Measurements from ENCODE around the gene TPK1.

TPK1 gene

GRCh38 chr7:144500225-144500624 lies 335.6 kb downstream of the TPK1 start:
- H3K4me3 ChIP-seq (ENCODE audit: low read depth in 1 of 2, low read length in 2 of 2), result no peak overlapping the region
- no peak overlapping the region for H3K27ac ChIP-seq (ENCODE audit: low read length)
- H3K27me3 ChIP-seq (ENCODE audit: low read depth, low read length), result no peaks in the 10 kb centered on the region
- H3K4me1 ChIP-seq (ENCODE audit: control insufficient read depth in 1 of 2, insufficient read depth in 2 of 2, low read length in 2 of 2), result no peaks in the 10 kb centered on the region
- no peaks in the 10 kb centered on the region for H3K36me3 ChIP-seq (ENCODE audit: control insufficient read depth in 1 of 2, insufficient read depth in 2 of 2, low read length in 2 of 2)
- H3K9me3 ChIP-seq (ENCODE audit: control insufficient read depth in 1 of 2, low read length in 2 of 2), result peaks cover 0 to 5% of the 10 kb centered on the region in 2 donors

- Histone ChIP-seq H3K36me3 (ENCODE audit: control insufficient read depth in 1 of 2, insufficient read depth in 2 of 2, low read length in 2 of 2) (no peaks in the 10 kb centered on the region), H3K27me3 (ENCODE audit: low read depth, low read length) (no peaks in the 10 kb centered on the region), H3K27ac (ENCODE audit: low read length) (no peak overlapping the region), H3K4me1 (ENCODE audit: control insufficient read depth in 1 of 2, insufficient read depth in 2 of 2, low read length in 2 of 2) (no peaks in the 10 kb centered on the region), H3K9me3 (ENCODE audit: control insufficient read depth in 1 of 2, low read length in 2 of 2) (peaks cover 0 to 3% of the 10 kb centered on the region in 2 donors), H3K4me3 (ENCODE audit: low read depth in 1 of 2, low read length in 2 of 2) (no peak overlapping the region)
Observed at GRCh38 chr7:144497282-144497681, 338.6 kb downstream of the TPK1 start.

GRCh38 chr7:144494355-144494754 lies 341.5 kb downstream of the TPK1 start:
- no peaks in the 10 kb centered on the region for H3K36me3 ChIP-seq (ENCODE audit: control insufficient read depth in 1 of 2, insufficient read depth in 2 of 2, low read length in 2 of 2)
- no peak overlapping the region for H3K27ac ChIP-seq (ENCODE audit: low read length)
- H3K4me1 ChIP-seq (ENCODE audit: control insufficient read depth in 1 of 2, insufficient read depth in 2 of 2, low read length in 2 of 2), result no peaks in the 10 kb centered on the region
- H3K4me3 ChIP-seq (ENCODE audit: low read depth in 1 of 2, low read length in 2 of 2), result no peak overlapping the region
- peaks cover 0 to 3% of the 10 kb centered on the region in 2 donors for H3K9me3 ChIP-seq (ENCODE audit: control insufficient read depth in 1 of 2, low read length in 2 of 2)
- no peaks in the 10 kb centered on the region for H3K27me3 ChIP-seq (ENCODE audit: low read depth, low read length)

GRCh38 chr7:144489504-144489903 lies 346.3 kb downstream of the TPK1 start:
- no peaks in the 10 kb centered on the region for H3K9me3 ChIP-seq (ENCODE audit: control insufficient read depth in 1 of 2, low read length in 2 of 2)

GRCh38 chr7:144488977-144489376 lies 346.9 kb downstream of the TPK1 start:
- no peaks in the 10 kb centered on the region for H3K27me3 ChIP-seq (ENCODE audit: low read depth, low read length)
- no peaks in the 10 kb centered on the region for H3K4me1 ChIP-seq (ENCODE audit: control insufficient read depth in 1 of 2, insufficient read depth in 2 of 2, low read length in 2 of 2)
- no peak overlapping the region for H3K4me3 ChIP-seq (ENCODE audit: low read depth in 1 of 2, low read length in 2 of 2)
- H3K27ac ChIP-seq (ENCODE audit: low read length), result no peak overlapping the region
- no peaks in the 10 kb centered on the region for H3K9me3 ChIP-seq (ENCODE audit: control insufficient read depth in 1 of 2, low read length in 2 of 2)
- no peaks in the 10 kb centered on the region for H3K36me3 ChIP-seq (ENCODE audit: control insufficient read depth in 1 of 2, insufficient read depth in 2 of 2, low read length in 2 of 2)

More at GRCh38 chr7:144489504-144489903, 346.3 kb downstream of the TPK1 start:
- no peak overlapping the region for H3K4me3 ChIP-seq (ENCODE audit: low read depth in 1 of 2, low read length in 2 of 2)
- no peaks in the 10 kb centered on the region for H3K4me1 ChIP-seq (ENCODE audit: control insufficient read depth in 1 of 2, insufficient read depth in 2 of 2, low read length in 2 of 2)
- H3K27ac ChIP-seq (ENCODE audit: low read length), result no peak overlapping the region
- H3K36me3 ChIP-seq (ENCODE audit: control insufficient read depth in 1 of 2, insufficient read depth in 2 of 2, low read length in 2 of 2), result no peaks in the 10 kb centered on the region
- no peaks in the 10 kb centered on the region for H3K27me3 ChIP-seq (ENCODE audit: low read depth, low read length)

GRCh38 chr7:144487901-144488300 lies 348.0 kb downstream of the TPK1 start:
- Histone ChIP-seq H3K36me3 (ENCODE audit: control insufficient read depth in 1 of 2, insufficient read depth in 2 of 2, low read length in 2 of 2) (no peaks in the 10 kb centered on the region), H3K4me3 (ENCODE audit: low read depth in 1 of 2, low read length in 2 of 2) (no peak overlapping the region), H3K27ac (ENCODE audit: low read length) (no peak overlapping the region), H3K9me3 (ENCODE audit: control insufficient read depth in 1 of 2, low read length in 2 of 2) (no peaks in the 10 kb centered on the region), H3K4me1 (ENCODE audit: control insufficient read depth in 1 of 2, insufficient read depth in 2 of 2, low read length in 2 of 2) (no peaks in the 10 kb centered on the region), H3K27me3 (ENCODE audit: low read depth, low read length) (no peaks in the 10 kb centered on the region)

- H3K36me3 ChIP-seq (ENCODE audit: control insufficient read depth in 1 of 2, insufficient read depth in 2 of 2, low read length in 2 of 2), result no peaks in the 10 kb centered on the region
- H3K9me3 ChIP-seq (ENCODE audit: control insufficient read depth in 1 of 2, low read length in 2 of 2), result no peaks in the 10 kb centered on the region
- H3K27ac ChIP-seq (ENCODE audit: low read length), result no peak overlapping the region
- no peaks in the 10 kb centered on the region for H3K27me3 ChIP-seq (ENCODE audit: low read depth, low read length)
- H3K4me1 ChIP-seq (ENCODE audit: control insufficient read depth in 1 of 2, insufficient read depth in 2 of 2, low read length in 2 of 2), result no peaks in the 10 kb centered on the region
- H3K4me3 ChIP-seq (ENCODE audit: low read depth in 1 of 2, low read length in 2 of 2), result no peak overlapping the region
Observed at GRCh38 chr7:144484445-144484844, 351.4 kb downstream of the TPK1 start.

- Histone ChIP-seq H3K36me3 (ENCODE audit: control insufficient read depth in 1 of 2, insufficient read depth in 2 of 2, low read length in 2 of 2) (no peaks in the 10 kb centered on the region), H3K27me3 (ENCODE audit: low read depth, low read length) (no peaks in the 10 kb centered on the region), H3K27ac (ENCODE audit: low read length) (no peak overlapping the region), H3K4me3 (ENCODE audit: low read depth in 1 of 2, low read length in 2 of 2) (no peak overlapping the region), H3K4me1 (ENCODE audit: control insufficient read depth in 1 of 2, insufficient read depth in 2 of 2, low read length in 2 of 2) (no peaks in the 10 kb centered on the region), H3K9me3 (ENCODE audit: control insufficient read depth in 1 of 2, low read length in 2 of 2) (no peaks in the 10 kb centered on the region)
Observed at GRCh38 chr7:144483189-144483588, 352.7 kb downstream of the TPK1 start.

GRCh38 chr7:144481833-144482232 lies 354.0 kb downstream of the TPK1 start:
- H3K4me1 ChIP-seq (ENCODE audit: control insufficient read depth in 1 of 2, insufficient read depth in 2 of 2, low read length in 2 of 2), result no peaks in the 10 kb centered on the region
- H3K27ac ChIP-seq (ENCODE audit: low read length), result no peak overlapping the region
- H3K27me3 ChIP-seq (ENCODE audit: low read depth, low read length), result no peaks in the 10 kb centered on the region
- no peak overlapping the region for H3K4me3 ChIP-seq (ENCODE audit: low read depth in 1 of 2, low read length in 2 of 2)
- H3K36me3 ChIP-seq (ENCODE audit: control insufficient read depth in 1 of 2, insufficient read depth in 2 of 2, low read length in 2 of 2), result no peaks in the 10 kb centered on the region
- no peaks in the 10 kb centered on the region for H3K9me3 ChIP-seq (ENCODE audit: control insufficient read depth in 1 of 2, low read length in 2 of 2)

GRCh38 chr7:144477348-144477747 lies 358.5 kb downstream of the TPK1 start:
- Histone ChIP-seq H3K36me3 (ENCODE audit: control insufficient read depth in 1 of 2, insufficient read depth in 2 of 2, low read length in 2 of 2) (no peaks in the 10 kb centered on the region), H3K4me1 (ENCODE audit: control insufficient read depth in 1 of 2, insufficient read depth in 2 of 2, low read length in 2 of 2) (no peaks in the 10 kb centered on the region), H3K27ac (ENCODE audit: low read length) (no peak overlapping the region), H3K27me3 (ENCODE audit: low read depth, low read length) (no peaks in the 10 kb centered on the region), H3K9me3 (ENCODE audit: control insufficient read depth in 1 of 2, low read length in 2 of 2) (no peaks in the 10 kb centered on the region), H3K4me3 (ENCODE audit: low read depth in 1 of 2, low read length in 2 of 2) (no peak overlapping the region)

- Histone ChIP-seq H3K36me3 (ENCODE audit: control insufficient read depth in 1 of 2, insufficient read depth in 2 of 2, low read length in 2 of 2) (no peaks in the 10 kb centered on the region), H3K4me3 (ENCODE audit: low read depth in 1 of 2, low read length in 2 of 2) (no peak overlapping the region), H3K27ac (ENCODE audit: low read length) (no peak overlapping the region), H3K4me1 (ENCODE audit: control insufficient read depth in 1 of 2, insufficient read depth in 2 of 2, low read length in 2 of 2) (no peaks in the 10 kb centered on the region), H3K27me3 (ENCODE audit: low read depth, low read length) (no peaks in the 10 kb centered on the region), H3K9me3 (ENCODE audit: control insufficient read depth in 1 of 2, low read length in 2 of 2) (no peaks in the 10 kb centered on the region)
Observed at GRCh38 chr7:144474800-144475615, 360.8 kb downstream of the TPK1 start.

- H3K9me3 ChIP-seq (ENCODE audit: control insufficient read depth in 1 of 2, low read length in 2 of 2), result no peaks in the 10 kb centered on the region
- H3K36me3 ChIP-seq (ENCODE audit: control insufficient read depth in 1 of 2, insufficient read depth in 2 of 2, low read length in 2 of 2), result no peaks in the 10 kb centered on the region
Observed at GRCh38 chr7:144474363-144474762, 361.5 kb downstream of the TPK1 start.

More at GRCh38 chr7:144474363-144474762, 361.5 kb downstream of the TPK1 start:
- Histone ChIP-seq H3K4me3 (ENCODE audit: low read depth in 1 of 2, low read length in 2 of 2) (no peak overlapping the region), H3K27ac (ENCODE audit: low read length) (no peak overlapping the region), H3K27me3 (ENCODE audit: low read depth, low read length) (no peaks in the 10 kb centered on the region), H3K4me1 (ENCODE audit: control insufficient read depth in 1 of 2, insufficient read depth in 2 of 2, low read length in 2 of 2) (peaks cover 0 to 4% of the 10 kb centered on the region in 2 donors)
